Measurements from ENCODE around the gene DOCK1. TPM values are rescaled to one million over a fixed set of nuclear protein-coding genes. Genes with fewer than 3 reads are reported as not detected.

DOCK1 gene
- polyA plus RNA-seq, 1 donor from 2014 or later, result 2.7 TPM

GRCh38 chr10:127326883-127327282, 421.7 kb downstream of the DOCK1 start:
- Histone ChIP-seq H3K9me3 (ENCODE audit: low read length) (no peaks in the 10 kb centered on the region), H3K9ac (ENCODE audit: low read length) (no peak overlapping the region), H3K79me2 (replicated peaks; ENCODE audit: insufficient read depth, low read length) (no peaks in the 10 kb centered on the region), H3F3A (ENCODE audit: insufficient read depth, low read length, poor library complexity, severe bottlenecking) (no peaks in the 10 kb centered on the region), H3K4me2 (ENCODE audit: low read length) (no peak overlapping the region), H3K9me2 (ENCODE audit: insufficient read depth, low read length) (no peaks in the 10 kb centered on the region), H2AFZ (ENCODE audit: low read depth, low read length) (no peak overlapping the region), H3K27ac (ENCODE audit: low read length) (no peak overlapping the region), H4K20me1 (ENCODE audit: insufficient read depth) (no peaks in the 10 kb centered on the region), H3K36me3 (ENCODE audit: insufficient read depth, low read length) (no peaks in the 10 kb centered on the region), H3K27me3 (ENCODE audit: insufficient read depth, low read depth, low read length) (no peaks in the 10 kb centered on the region), H3K4me3 (ENCODE audit: low read length) (no peak overlapping the region)
- TF ChIP-seq SMC3 (conservative IDR thresholded peaks at IDR 0.05; ENCODE audit: poor library complexity) (no peak), REST (IDR thresholded peaks at IDR 0.05; ENCODE audit: borderline replicate concordance) (no peak), MXI1 (conservative IDR thresholded peaks at IDR 0.05; ENCODE audit: poor library complexity, severe bottlenecking) (no peak), EP300 (conservative IDR thresholded peaks at IDR 0.05; ENCODE audit: poor library complexity, severe bottlenecking) (no peak), EZH2 (IDR thresholded peaks at IDR 0.05; ENCODE audit: borderline replicate concordance, insufficient read depth, low read length, poor library complexity, severe bottlenecking) (no peak), CTCF (IDR thresholded peaks at IDR 0.05; ENCODE audit: poor library complexity, severe bottlenecking) (no peak), TAF1 (IDR thresholded peaks at IDR 0.05; ENCODE audit: low read depth) (no peak), RAD21 (conservative IDR thresholded peaks at IDR 0.05) (no peak), POLR2AphosphoS5 (IDR thresholded peaks at IDR 0.05) (no peak)

- Histone ChIP-seq H3K36me3 (ENCODE audit: insufficient read depth, low read length) (no peaks in the 10 kb centered on the region), H2AFZ (ENCODE audit: low read depth, low read length) (no peak overlapping the region), H3K9me3 (ENCODE audit: low read length) (no peaks in the 10 kb centered on the region), H3K9me2 (ENCODE audit: insufficient read depth, low read length) (no peaks in the 10 kb centered on the region), H3K4me2 (ENCODE audit: low read length) (no peak overlapping the region), H4K20me1 (ENCODE audit: insufficient read depth) (no peaks in the 10 kb centered on the region), H3K27ac (ENCODE audit: low read length) (no peak overlapping the region), H3K79me2 (replicated peaks; ENCODE audit: insufficient read depth, low read length) (no peaks in the 10 kb centered on the region), H3K27me3 (ENCODE audit: insufficient read depth, low read depth, low read length) (no peaks in the 10 kb centered on the region), H3F3A (ENCODE audit: insufficient read depth, low read length, poor library complexity, severe bottlenecking) (no peaks in the 10 kb centered on the region), H3K9ac (ENCODE audit: low read length) (no peak overlapping the region), H3K4me3 (ENCODE audit: low read length) (no peak overlapping the region)
- TF ChIP-seq SMC3 (conservative IDR thresholded peaks at IDR 0.05; ENCODE audit: poor library complexity) (no peak), CTCF (IDR thresholded peaks at IDR 0.05; ENCODE audit: poor library complexity, severe bottlenecking) (no peak), REST (IDR thresholded peaks at IDR 0.05; ENCODE audit: borderline replicate concordance) (no peak), TAF1 (IDR thresholded peaks at IDR 0.05; ENCODE audit: low read depth) (no peak)
Measured at GRCh38 chr10:127331696-127332095, 426.5 kb downstream of the DOCK1 start.

Data from neural cell (in vitro differentiated cells).